Trophoblast cell (in vitro differentiated cells and primary cell): ENCODE measurements around the gene GPR146.
"Not testable (repeated sequence)": the region's sequence is repeated elsewhere in the genome, so short reads cannot be mapped to it uniquely, and the experiment has no call there.

Experiments
- DNase-seq, 2 donors: peaks; one replicate each; pipeline ENCODE4 v3.0.0-alpha.2; 2016
- H2AFZ ChIP-seq: 2 replicates; pipeline ENCODE4 v1.6.1; 2013; ENCODE audit warnings: low read length, moderate library complexity, mild to moderate bottlenecking; ENCODE audit not compliant: insufficient read depth, poor library complexity
- H2AK5ac ChIP-seq: 2 replicates; pipeline ENCODE4 v1.6.1; 2013; ENCODE audit warnings: mild to moderate bottlenecking, low read length
- H2BK120ac ChIP-seq: 2 replicates; pipeline ENCODE4 v1.6.1; 2013; ENCODE audit warnings: low read length, mild to moderate bottlenecking, moderate library complexity; ENCODE audit not compliant: insufficient read depth, poor library complexity
- H2BK12ac ChIP-seq: 2 replicates; pipeline ENCODE4 v1.6.1; 2013; ENCODE audit warnings: mild to moderate bottlenecking, low read length, moderate library complexity
- H2BK5ac ChIP-seq: 2 replicates; pipeline ENCODE4 v1.6.1; 2013; ENCODE audit warnings: low read length, low read depth, moderate library complexity, mild to moderate bottlenecking; ENCODE audit not compliant: poor library complexity
- H3K14ac ChIP-seq: 2 replicates; pipeline ENCODE4 v1.6.1; 2013; ENCODE audit warnings: mild to moderate bottlenecking, low read length
- H3K18ac ChIP-seq: 2 replicates; pipeline ENCODE4 v1.6.1; 2013; ENCODE audit warnings: mild to moderate bottlenecking, low read length
- H3K23ac ChIP-seq: 2 replicates; pipeline ENCODE4 v1.6.1; 2013; ENCODE audit warnings: low read length
- H3K27ac ChIP-seq: 2 replicates; pipeline ENCODE4 v1.5.1; 2013; ENCODE audit warnings: low read depth, mild to moderate bottlenecking, inconsistent platforms, low read length, moderate library complexity
- H3K27me3 ChIP-seq: 2 replicates; pipeline ENCODE4 v1.6.1; 2013; ENCODE audit warnings: inconsistent platforms, mild to moderate bottlenecking, low read length, moderate library complexity; ENCODE audit not compliant: insufficient read depth
- H3K36me3 ChIP-seq, 2 experiments: 1 replicate in 1 of 2; 2 replicates in 1 of 2; pipeline ENCODE4 v1.6.1; 2013; ENCODE audit warnings: low read length in 2 of 2, mild to moderate bottlenecking in 2 of 2, moderate library complexity in 1 of 2; ENCODE audit not compliant: insufficient read depth in 2 of 2, control insufficient read depth in 1 of 2
- H3K4ac ChIP-seq: 2 replicates; pipeline ENCODE4 v1.6.1; 2013; ENCODE audit warnings: low read depth, mild to moderate bottlenecking, low read length, moderate library complexity
- H3K4me1 ChIP-seq, 2 experiments: 1 replicate in 1 of 2; 2 replicates in 1 of 2; pipeline ENCODE4 v1.6.1; 2013; ENCODE audit warnings: low read length in 2 of 2, mild to moderate bottlenecking in 2 of 2, moderate library complexity in 1 of 2; ENCODE audit not compliant: insufficient read depth in 2 of 2, control insufficient read depth in 1 of 2
- H3K4me2 ChIP-seq: 2 replicates; pipeline ENCODE4 v1.6.1; 2013; ENCODE audit warnings: inconsistent platforms, mild to moderate bottlenecking, low read length, moderate library complexity
- H3K4me3 ChIP-seq: 2 replicates; pipeline ENCODE4 v1.5.1; 2013; ENCODE audit warnings: mild to moderate bottlenecking, low read depth, low read length, inconsistent platforms
- H3K79me1 ChIP-seq: one replicate; pipeline ENCODE4 v1.6.1; 2013; ENCODE audit warnings: low read length
- H3K79me2 ChIP-seq: 2 replicates; pipeline ENCODE4 v1.6.1; 2013; ENCODE audit warnings: low read length, mild to moderate bottlenecking; ENCODE audit not compliant: control insufficient read depth, insufficient read depth, poor library complexity
- H3K9ac ChIP-seq: 2 replicates; pipeline ENCODE4 v1.6.1; 2013; ENCODE audit warnings: mild to moderate bottlenecking, low read length
- H3K9me3 ChIP-seq: 2 replicates; pipeline ENCODE4 v1.6.1; 2013; ENCODE audit warnings: low read depth, mild to moderate bottlenecking, control low read depth, inconsistent platforms, low read length; ENCODE audit not compliant: insufficient read depth
- H4K12ac ChIP-seq: 2 replicates; pipeline ENCODE4 v1.6.1; 2013; ENCODE audit warnings: low read depth, mild to moderate bottlenecking, low read length, moderate library complexity
- H4K8ac ChIP-seq: 2 replicates; pipeline ENCODE4 v1.6.1; 2013; ENCODE audit warnings: low read depth, mild to moderate bottlenecking, low read length, moderate library complexity
- H4K91ac ChIP-seq: one replicate; pipeline ENCODE4 v1.6.1; 2013; ENCODE audit warnings: low read depth, mild to moderate bottlenecking, low read length, moderate library complexity
- whole genome bisulfite sequencing: extraction: QIAGEN DNeasy Blood & Tissue Kit; methylation state at CpG from one replicate; pipeline ENCODE4 v1.1.7; 2013; ENCODE audit warnings: missing lambda C conversion rate; ENCODE audit not compliant: insufficient read length, insufficient coverage; ENCODE audit errors: extremely low coverage; 5-methylcytosine and 5-hydroxymethylcytosine counted together

The GPR146 gene

DNA sequence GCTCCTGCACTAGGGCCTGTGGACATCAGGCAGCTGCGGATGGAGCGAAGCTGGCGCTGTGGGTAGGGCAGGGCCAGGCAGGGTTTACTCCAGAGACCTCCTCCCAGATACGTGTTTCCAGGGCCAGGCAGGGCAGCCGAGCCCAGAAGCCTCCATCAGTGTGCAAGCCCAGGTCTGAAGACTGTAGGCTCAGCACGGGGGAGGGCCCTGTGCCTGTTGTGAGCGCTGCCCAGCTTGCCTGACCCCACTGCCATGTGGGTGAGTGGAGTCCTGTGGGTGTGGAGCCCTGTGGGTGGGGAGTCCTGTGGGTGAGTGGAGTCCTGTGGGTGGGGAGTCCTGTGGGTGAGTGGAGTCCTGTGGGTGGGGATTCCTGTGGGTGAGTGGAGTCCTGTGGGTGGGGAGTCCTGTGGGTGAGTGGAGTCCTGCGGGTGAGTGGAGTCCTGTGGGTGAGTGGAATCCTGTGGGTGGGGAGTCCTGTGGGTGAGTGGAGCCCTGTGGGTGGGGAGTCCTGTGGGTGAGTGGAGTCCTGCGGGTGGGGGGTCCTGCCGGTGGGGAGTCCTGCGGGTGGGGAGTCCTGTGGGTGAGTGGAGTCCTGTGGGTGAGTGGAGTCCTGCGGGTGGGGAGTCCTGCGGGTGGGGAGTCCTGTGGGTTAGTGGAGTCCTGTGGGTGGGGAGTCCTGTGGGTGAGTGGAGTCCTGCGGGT lies 43.1 kb upstream of the GPR146 start:
- no CpG with 5 or more reads among the region's 14 CpGs for WGBS
- peak; percentile 75 to 81 for DNase-seq
- H3K27me3 ChIP-seq, H2AK5ac ChIP-seq, H3K79me2 ChIP-seq, H3K27ac ChIP-seq, H3K14ac ChIP-seq, H4K8ac ChIP-seq, H3K23ac ChIP-seq, H3K9ac ChIP-seq, H3K79me1 ChIP-seq, H2BK5ac ChIP-seq, H2AFZ ChIP-seq, H3K9me3 ChIP-seq, H3K4me1 ChIP-seq, H3K18ac ChIP-seq, H3K4me2 ChIP-seq, H2BK12ac ChIP-seq, H4K12ac ChIP-seq, H3K4ac ChIP-seq, H2BK120ac ChIP-seq, H3K4me3 ChIP-seq: not testable (repeated sequence)
- peak overlapping the region; percentile 53 for H4K91ac ChIP-seq
- H3K36me3 ChIP-seq, result peaks cover 3 to 13% of the 10 kb centered on the region in 2 experiments

DNA sequence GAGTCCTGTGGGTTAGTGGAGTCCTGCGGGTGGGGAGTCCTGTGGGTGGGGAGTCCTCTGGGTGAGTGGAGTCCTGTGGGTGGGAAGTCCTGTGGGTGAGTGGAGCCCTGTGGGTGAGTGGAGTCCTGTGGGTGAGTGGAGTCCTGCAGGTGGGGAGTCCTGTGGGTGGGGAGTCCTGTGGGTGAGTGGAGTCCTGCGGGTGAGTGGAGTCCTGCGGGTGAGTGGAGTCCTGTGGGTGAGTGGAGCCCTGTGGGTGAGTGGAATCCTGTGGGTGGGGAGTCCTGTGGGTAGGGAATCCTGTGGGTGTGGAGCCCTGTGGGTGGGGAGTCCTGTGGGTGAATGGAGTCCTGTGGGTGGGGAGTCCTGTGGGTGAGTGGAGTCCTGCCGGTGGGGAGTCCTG lies 42.3 kb upstream of the GPR146 start:
- not testable (repeated sequence) for H4K91ac ChIP-seq, H2AFZ ChIP-seq, H3K9me3 ChIP-seq, H2BK12ac ChIP-seq, H3K4me2 ChIP-seq, H4K12ac ChIP-seq, H3K14ac ChIP-seq, H3K23ac ChIP-seq, H3K4me1 ChIP-seq, H4K8ac ChIP-seq, H3K4ac ChIP-seq, H3K79me2 ChIP-seq, H3K9ac ChIP-seq, H3K79me1 ChIP-seq, H3K27ac ChIP-seq, H2BK120ac ChIP-seq, H2AK5ac ChIP-seq, H2BK5ac ChIP-seq, H3K18ac ChIP-seq, DNase-seq, H3K4me3 ChIP-seq, H3K27me3 ChIP-seq
- no CpG with 5 or more reads among the region's 4 CpGs for WGBS
- H3K36me3 ChIP-seq, result peaks cover 5 to 10% of the 10 kb centered on the region in 2 experiments

GRCh38 chr7:1002445-1002844 lies 41.9 kb upstream of the GPR146 start:
- WGBS, result no CpG with 5 or more reads among the region's 7 CpGs
- not testable (repeated sequence) for H3K18ac ChIP-seq, H3K4me2 ChIP-seq, DNase-seq, H4K12ac ChIP-seq, H3K27ac ChIP-seq, H3K4me3 ChIP-seq, H2BK12ac ChIP-seq, H3K9ac ChIP-seq, H2AFZ ChIP-seq, H4K91ac ChIP-seq, H3K27me3 ChIP-seq, H3K4ac ChIP-seq, H3K4me1 ChIP-seq, H3K23ac ChIP-seq, H2BK120ac ChIP-seq, H3K9me3 ChIP-seq, H2BK5ac ChIP-seq, H2AK5ac ChIP-seq, H3K14ac ChIP-seq, H3K79me1 ChIP-seq, H3K79me2 ChIP-seq, H4K8ac ChIP-seq
- H3K36me3 ChIP-seq, result peaks cover 9 to 13% of the 10 kb centered on the region in 2 experiments

DNA sequence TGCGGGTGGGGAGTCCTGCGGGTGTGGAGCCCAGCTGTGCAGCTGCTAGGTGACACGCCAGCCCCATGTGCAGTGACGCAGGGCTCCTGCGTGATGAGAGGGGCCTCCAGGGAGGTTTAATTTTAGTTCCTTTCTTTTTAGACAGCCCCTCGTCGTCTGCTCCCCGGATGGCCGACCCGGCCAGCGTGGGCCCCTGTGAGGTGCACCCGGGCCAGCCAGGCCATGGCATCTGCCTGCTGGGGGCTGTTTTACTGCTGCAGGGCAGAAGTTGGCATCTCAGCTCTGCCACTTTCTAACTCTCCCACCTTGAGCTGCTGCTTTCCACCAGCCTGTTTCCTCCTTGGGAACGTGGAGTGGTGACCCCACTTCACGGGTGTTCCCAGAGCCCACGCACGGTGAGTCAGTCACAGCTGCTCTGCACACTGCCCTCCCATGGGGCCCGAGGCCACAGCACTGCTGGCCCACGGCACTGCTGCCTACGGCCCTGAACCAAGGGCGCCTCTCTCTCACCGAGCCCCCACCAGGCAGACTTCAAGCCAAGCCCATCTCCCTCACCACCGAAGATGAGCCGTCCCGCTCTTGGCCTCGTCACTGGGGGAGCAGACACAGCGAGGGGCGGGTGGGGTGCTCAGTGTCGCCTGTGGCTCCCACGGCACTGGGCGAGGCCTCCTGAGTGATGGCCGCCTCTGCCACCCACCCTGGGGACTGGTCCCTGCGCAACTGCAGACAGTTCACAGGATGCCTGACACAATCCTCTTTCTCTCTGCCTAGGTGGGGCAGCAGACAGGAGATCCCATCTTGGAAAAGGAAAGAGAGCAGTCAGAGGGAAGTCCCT lies 40.1 kb upstream of the GPR146 start:
- Histone ChIP-seq H3K23ac (no peak overlapping the region), H3K9me3 (peaks cover 6% of the 10 kb centered on the region), H2BK5ac (no peak overlapping the region), H3K14ac (no peak overlapping the region), H3K27me3 (no peaks in the 10 kb centered on the region), H3K18ac (no peak overlapping the region), H3K4ac (no peak overlapping the region), H3K4me3 (no peak overlapping the region), H2AK5ac (no peak overlapping the region), H3K79me1 (no peaks in the 10 kb centered on the region), H3K9ac (no peak overlapping the region), H3K79me2 (no peaks in the 10 kb centered on the region), H4K12ac (no peak overlapping the region), H2AFZ (no peak overlapping the region), H3K27ac (no peak overlapping the region), H3K4me1 (peaks cover 0 to 3% of the 10 kb centered on the region in 2 experiments), H4K8ac (no peak overlapping the region), H2BK120ac (no peak overlapping the region), H3K4me2 (no peak overlapping the region), H3K36me3 (peaks cover 16 to 19% of the 10 kb centered on the region in 2 experiments), H2BK12ac (no peak overlapping the region), H4K91ac (no peak overlapping the region)
- no CpG with 5 or more reads among the region's 32 CpGs for WGBS
- DNase-seq, result no peak
